ENCODE measurements around the gene PHF23.

Gene PHF23

GRCh38 chr17:7191571-7192270, 47.5 kb downstream of the PHF23 start:
- H3K27ac ChIP-seq = no peak overlapping the region
- TF ChIP-seq CTCF (conservative IDR thresholded peaks at IDR 0.05) (no peak), ZFX (IDR thresholded peaks at IDR 0.05) (no peak)

GRCh38 chr17:7191069-7191468, 48.2 kb downstream of the PHF23 start:
- no peak for TF ChIP-seq ZFX (IDR thresholded peaks at IDR 0.05)
- TF ChIP-seq CTCF (conservative IDR thresholded peaks at IDR 0.05) = no peak
- H3K27ac ChIP-seq = no peak overlapping the region

- no peak for TF ChIP-seq ZFX (IDR thresholded peaks at IDR 0.05)
- no peak overlapping the region for H3K27ac ChIP-seq
These were observed 48.9 kb downstream of the PHF23 start for GRCh38 chr17:7190276-7190917.

- H3K27ac ChIP-seq = no peak overlapping the region
- no peak for TF ChIP-seq CTCF (conservative IDR thresholded peaks at IDR 0.05)
- no peak for TF ChIP-seq ZFX (IDR thresholded peaks at IDR 0.05)
These were observed 53.0 kb downstream of the PHF23 start for GRCh38 chr17:7186241-7186640.
